ENCODE results near the gene CTSO.
"Not testable (repeated sequence)": the region's sequence is repeated elsewhere in the genome, so short reads cannot be mapped to it uniquely, and the experiment has no call there.

CTSO gene

GRCh38 chr4:155954118-155954685, 536 bp upstream of the CTSO start:
- DNase-seq: no peak

DNA sequence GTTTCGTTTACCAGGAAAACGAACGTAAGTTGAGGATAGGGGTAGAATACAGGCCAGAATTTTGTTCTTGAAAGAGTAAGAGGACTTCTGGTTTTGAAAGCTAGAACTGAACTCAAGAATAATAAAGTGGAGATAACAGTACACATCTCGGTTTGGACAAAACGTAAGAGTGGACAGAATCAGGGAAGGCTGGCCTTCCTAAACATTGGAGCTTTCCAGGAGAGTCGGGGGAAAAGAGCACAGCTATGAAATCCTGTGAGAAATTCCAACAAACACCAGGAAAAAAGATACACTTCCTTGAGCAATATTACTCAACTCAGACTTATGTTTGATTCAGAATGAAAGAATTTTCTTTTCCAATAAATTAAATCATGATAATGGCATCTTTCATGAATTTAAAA, 1.2 kb downstream of the CTSO start:
- DNase-seq: no peak

DNA sequence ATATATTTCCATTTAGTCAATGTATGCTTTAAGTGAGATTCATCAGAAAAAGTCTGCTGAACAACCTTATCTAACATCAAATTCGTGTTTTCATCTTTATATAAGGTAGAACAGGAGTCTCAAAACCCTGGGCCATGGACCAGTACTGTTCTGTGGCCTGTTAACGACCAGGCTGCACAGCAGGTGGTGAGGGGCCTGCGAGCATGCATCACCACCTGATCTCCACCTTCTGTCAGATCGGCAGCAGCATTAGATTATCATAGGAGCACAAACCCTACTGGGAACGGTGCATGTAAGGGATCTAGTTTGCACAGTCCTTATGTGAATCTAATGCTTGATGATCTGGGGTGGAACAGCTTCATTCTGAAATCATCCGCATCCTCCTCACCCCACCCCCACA, 3.2 kb downstream of the CTSO start:
- no peak for DNase-seq

- DNase-seq: no peak
Measured at GRCh38 chr4:155948541-155948940, 5.1 kb downstream of the CTSO start.

GRCh38 chr4:155946486-155946885, 7.2 kb downstream of the CTSO start:
- DNase-seq: no peak

DNA sequence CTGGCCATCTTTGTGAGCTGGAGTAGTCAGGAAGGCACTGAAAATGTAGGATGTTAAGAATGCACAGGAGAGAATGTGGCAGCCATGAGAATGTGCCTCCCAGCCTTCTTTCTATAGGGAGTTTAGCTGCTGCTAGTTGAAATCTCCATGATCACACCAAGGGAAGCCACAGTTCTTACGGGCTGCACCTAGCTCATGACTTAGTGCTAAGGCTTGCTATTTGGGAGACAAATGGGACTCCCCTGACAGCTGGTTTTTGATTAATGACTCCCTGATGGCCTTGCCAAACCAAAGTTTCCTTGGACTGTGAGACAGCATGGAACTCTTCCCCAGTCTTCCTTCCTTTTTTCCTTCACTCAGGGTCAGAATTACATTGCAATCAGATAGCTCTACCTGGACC, 9.2 kb downstream of the CTSO start:
- DNase-seq: no peak

DNA sequence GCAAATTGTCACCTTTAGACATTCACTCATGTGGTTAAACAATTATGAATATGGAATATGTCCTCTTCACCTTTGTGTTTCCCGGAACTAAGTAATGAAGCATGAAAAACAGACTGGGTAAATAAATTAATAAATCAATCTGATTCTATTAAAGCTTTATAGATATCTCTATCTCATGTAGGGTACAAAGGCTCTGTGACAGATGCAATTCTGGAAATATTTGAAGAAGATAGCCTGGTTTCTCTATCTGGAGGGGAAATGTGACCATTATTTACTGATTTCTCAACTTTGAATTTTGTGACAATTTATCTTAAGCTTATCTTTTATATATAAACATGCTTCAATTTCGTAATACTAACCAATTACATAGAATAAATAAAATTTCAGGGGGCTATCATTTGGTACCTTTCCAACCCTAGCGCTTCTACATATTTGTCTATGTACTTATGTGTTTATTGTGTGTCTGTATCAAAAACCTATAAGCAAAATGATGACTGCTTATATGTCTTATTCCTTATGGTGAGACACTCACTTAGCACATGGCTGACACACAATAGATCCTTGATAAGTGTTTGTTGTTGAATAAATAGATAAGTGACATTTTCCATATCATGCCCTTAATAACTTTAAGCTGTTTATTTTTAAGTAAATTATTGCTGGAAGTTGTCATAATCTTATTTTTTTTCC, 9.9 kb downstream of the CTSO start:
- no peak for DNase-seq

GRCh38 chr4:155941820-155942219, 11.8 kb downstream of the CTSO start:
- no peak for DNase-seq

DNA sequence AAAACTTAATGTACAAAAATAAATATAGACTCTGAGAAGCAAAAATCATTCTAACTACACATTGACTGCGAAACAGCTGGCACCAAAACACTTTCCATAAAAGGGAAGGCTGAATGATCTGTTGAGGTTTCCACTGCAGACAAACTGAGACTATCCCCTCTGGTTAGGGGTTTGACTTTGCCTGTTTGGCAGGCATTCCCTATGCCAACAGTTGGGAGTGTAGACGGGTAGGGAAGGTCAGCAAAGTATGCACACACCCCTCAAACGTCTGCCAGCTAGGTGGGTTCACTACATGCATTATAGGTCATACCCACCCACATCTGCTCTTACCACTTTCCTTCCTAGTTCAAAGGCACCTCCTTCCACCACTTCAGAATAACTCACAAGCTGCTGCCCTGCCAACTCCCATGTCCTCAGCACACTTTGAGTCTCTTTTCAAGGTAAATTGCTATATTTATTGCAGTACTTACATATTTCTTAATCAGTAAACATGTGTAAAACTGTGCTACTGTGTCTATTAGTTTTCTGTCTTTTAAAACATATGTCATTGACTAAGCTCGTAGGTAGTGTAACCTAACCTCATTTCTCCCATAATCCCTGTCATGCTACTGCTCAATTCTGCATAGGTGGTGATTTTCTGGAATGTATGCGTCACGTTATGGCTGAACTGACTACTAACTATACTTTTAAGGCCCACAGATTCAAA, 12.4 kb downstream of the CTSO start:
- DNase-seq: no peak

GRCh38 chr4:155935389-155935986, 18.2 kb downstream of the CTSO start:
- DNase-seq: no peak

GRCh38 chr4:155934634-155935033, 19.0 kb downstream of the CTSO start:
- not testable (repeated sequence) for DNase-seq

- no peak for DNase-seq
Measured at GRCh38 chr4:155931634-155932033, 22.0 kb downstream of the CTSO start.

DNA sequence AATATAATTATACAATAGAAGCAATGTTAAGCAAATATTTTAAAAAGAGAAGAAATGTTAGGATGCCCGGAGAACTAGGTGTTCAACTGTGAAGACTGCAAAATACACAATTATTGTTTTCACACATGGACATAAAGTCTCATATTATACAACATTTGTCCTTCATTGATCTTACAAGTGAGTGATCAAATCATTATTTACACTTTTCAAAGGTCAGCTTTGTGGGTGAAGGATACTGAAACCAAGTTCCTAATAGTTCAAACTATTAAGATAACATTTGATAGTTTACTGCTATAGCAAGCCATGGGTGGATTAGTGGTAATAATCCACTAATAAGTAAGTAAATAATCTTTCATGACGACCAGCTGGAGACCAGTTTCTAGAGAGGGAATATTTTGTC, 23.3 kb downstream of the CTSO start:
- no peak for DNase-seq

DNA sequence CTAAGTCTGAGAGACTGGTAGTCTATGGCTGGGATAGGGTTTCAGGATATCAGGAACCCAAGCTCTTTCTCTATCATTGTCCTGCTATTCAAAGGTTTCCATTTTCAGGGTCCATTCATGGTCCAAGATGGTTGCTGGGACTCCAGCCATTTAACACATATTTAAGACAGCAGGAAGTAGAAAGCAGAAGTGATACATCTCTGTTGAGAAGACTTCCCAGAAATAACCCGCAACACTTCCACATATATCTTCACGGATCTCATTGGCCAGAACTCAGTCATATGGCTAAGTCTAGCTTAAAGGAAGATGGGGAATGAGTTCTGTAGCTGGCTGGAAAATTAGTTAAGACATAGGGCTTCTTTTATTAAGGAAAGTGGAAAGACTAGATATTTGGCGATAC, 23.8 kb downstream of the CTSO start:
- DNase-seq: no peak

DNA sequence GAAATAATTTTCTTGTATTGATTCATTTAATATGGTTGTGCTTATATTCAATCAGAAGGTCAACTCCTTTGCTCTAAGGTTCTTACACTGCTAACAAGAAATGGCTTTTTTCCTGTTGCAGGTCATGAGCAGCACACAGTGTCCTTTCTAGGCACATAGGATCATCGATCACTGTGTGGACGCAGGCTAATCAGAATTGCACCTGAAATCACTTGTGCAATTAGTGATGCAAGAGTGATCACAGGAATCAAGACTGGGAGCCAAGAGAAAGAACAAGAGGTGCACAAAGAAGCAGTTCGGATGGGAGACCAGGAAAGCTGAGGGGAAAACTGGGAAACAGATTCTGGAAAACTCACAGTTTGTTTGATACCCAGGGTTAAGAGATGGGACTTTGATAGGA, 29.0 kb downstream of the CTSO start:
- no peak for DNase-seq

DNA sequence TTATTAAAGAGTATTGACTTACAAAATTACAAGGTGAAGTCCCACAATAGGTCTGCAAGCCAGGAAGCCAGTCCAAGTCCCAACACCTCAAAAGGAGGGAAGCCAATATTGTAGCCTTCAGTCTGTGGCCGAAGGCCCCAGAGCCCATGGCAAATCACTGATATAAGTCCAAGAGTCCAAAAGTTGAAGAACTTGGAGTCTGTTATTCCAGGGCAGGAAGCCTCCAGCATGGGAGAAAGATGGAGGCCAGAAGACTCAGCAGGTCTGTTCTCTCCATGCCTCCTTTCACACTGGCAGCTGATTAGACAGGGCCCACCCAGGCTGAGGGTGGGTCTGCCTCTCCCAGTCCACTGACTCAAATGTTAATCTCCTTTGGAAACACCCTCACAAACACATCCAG, 32.1 kb downstream of the CTSO start:
- DNase-seq: no peak

DNA sequence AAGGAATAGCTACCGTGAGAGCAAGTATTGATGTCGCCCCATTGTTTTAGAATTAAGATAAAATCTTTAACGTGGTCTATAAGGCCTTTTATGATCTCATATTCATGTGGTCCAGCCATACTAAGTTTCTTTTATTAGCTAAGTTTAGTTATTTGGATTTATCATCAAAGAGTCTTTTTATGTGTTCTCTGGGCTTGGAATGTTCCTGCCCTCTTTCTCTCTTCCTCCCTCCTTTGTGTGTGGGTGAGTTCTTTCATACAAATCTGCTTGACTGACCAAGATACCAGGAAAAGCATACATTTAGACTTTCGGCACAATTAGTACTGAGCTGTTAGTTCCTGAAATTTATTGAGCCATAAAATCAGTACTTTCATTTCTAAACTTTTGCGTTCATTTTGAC, 38.9 kb downstream of the CTSO start:
- no peak for DNase-seq

GRCh38 chr4:155911905-155912304, 41.8 kb downstream of the CTSO start:
- DNase-seq: no peak

DNA sequence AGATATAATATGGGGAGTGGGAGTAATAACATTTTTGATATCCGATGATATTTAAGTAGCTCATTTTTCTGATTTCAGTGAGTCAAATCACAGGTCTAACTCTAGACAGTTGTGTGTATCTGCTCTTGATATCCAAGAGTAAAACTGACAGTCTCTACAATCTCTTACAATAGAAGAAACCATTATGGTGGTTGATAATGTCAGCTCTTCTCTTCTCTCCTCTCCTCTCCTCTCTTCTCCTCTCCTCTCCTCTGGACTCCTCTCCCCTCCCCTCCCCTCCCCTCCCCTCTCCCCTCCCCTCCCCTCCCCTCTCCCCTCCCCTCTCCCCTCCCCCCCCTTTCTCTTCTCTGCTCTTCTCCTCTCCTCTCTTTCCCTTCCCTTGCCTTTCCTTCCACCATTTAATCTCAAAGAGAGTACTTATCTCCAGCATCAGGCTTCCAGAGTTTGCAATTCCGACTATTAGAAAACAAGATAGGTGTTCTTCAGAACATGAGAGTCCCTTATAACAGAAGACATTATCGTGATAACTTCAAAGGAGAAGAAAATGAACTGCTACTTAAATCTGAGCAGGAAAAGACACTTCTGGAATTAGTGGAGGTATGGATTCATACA, 43.9 kb downstream of the CTSO start:
- no peak for DNase-seq

DNA sequence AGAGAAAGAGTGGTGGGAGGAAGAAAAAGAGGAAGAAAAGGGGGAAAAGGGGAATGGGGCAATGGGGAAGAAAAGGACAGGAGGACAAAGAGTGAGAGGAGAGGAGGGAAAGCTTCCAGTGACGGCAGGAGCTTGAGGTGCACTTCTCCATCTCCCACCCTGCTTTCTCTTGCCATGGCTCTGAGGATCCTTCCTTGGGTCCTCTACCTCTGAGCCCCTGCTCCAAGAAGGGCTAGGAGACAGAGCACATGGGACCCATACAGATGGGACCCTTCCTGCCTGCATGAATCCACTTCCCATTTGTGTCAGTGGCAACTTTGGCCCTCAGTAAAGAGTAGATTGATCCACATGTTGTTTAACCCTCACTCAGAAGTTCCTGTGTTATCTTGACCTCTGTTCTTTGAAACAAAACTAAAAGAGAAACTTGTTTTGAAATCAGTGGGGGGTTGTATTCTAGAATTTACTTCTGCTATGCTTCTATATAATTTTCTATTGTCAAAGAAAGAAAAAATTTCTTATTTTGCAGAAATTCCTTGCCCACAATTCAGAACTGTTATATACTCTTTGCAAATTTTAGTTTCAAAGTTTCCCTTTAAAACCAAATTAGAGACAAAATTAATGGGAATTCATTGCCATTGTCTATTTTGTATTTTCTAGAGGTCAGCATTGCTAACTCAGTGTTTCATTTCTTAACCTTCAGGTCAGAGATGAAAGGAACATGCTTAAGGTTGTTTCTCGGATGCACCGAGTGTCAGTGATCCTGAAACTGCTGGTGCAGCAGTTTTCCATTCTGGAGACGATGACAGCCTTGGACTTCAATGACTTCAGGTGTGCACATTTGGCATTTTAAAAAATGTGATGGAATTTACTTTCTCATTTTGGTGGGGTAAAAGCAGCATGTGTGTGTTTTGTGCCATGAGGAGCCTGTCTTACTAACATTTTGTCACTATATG, 45.2 kb downstream of the CTSO start:
- no peak for DNase-seq

DNA sequence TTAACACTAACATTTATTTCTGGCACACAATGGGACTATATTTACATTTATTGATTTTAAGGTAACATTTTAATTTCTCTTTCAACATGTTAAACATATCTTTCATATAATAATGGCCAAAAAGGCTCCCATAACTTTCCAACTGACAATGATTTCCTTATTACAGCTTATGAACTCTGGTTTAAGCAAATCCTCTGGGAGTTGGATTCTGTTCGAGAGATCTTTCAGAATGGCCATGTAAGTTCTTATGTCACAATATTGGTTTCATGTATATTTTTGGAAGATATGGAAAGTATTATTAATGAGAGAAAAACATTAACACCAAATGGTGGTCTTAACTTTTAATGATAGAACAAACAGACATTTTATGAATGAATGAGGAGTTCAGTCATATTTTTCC, 46.1 kb downstream of the CTSO start:
- no peak for DNase-seq

GRCh38 chr4:155906554-155907247, 47.0 kb downstream of the CTSO start:
- DNase-seq: no peak

Data from CD4-positive, alpha-beta T cell treated with Interferon alpha-2 for 1 hour (primary cell).